ENCODE measurements around the gene TMEM19. TPM values are rescaled to one million over a fixed set of nuclear protein-coding genes. Genes with fewer than 3 reads are reported as not detected.

TMEM19 gene
- total RNA-seq, 1 experiment from 2014 or later: 29.6 TPM

- intact Hi-C loops (cut with micrococcal nuclease; ENCODE audit: unreplicated experiment): loop anchor here (10.0 kb wide), 1 partner anchor 528 kb away; no protein-coding TSS in a partner anchor
- Mint-ChIP-seq H3K9me3 (ENCODE audit: low read depth, unreplicated experiment) (no peaks in the 10 kb centered on the region), H3K4me3 (ENCODE audit: low read depth, unreplicated experiment) (no peak overlapping the region), H3K27ac (ENCODE audit: unreplicated experiment) (no peak overlapping the region), H3K36me3 (ENCODE audit: insufficient read depth, unreplicated experiment) (no peaks in the 10 kb centered on the region), H3K27me3 (ENCODE audit: unreplicated experiment) (no peaks in the 10 kb centered on the region), H3K4me1 (ENCODE audit: low read depth, unreplicated experiment) (no peaks in the 10 kb centered on the region)
- TF ChIP-seq CTCF (IDR thresholded peaks at IDR 0.05; ENCODE audit: unreplicated experiment): no peak
- CTCF ChIA-PET: no interaction called here
- DNase-seq: no peak
- no TSS peak for BruUV-seq (replicated peaks)
These were observed 57.1 kb downstream of the TMEM19 start for GRCh38 chr12:71742998-71743397.

GRCh38 chr12:71744522-71745300, 58.8 kb downstream of the TMEM19 start:
- BruUV-seq (replicated peaks): no TSS peak
- no peak overlapping the region for H3K4me3 Mint-ChIP-seq (ENCODE audit: low read depth, unreplicated experiment)
- CTCF ChIA-PET: interaction anchor here (0.7 to 1.2 kb wide), 2 partner anchors 58 to 201 kb away, joined by 3 read pairs; partner anchors contain the start of gene TMEM19
- no peaks in the 10 kb centered on the region for H3K9me3 Mint-ChIP-seq (ENCODE audit: low read depth, unreplicated experiment)
- no peak overlapping the region for H3K27ac Mint-ChIP-seq (ENCODE audit: unreplicated experiment)
- H3K27me3 Mint-ChIP-seq (ENCODE audit: unreplicated experiment): peaks cover 14% of the 10 kb centered on the region
- TF ChIP-seq CTCF (IDR thresholded peaks at IDR 0.05; ENCODE audit: unreplicated experiment): no peak
- no peak for DNase-seq
- no peaks in the 10 kb centered on the region for H3K36me3 Mint-ChIP-seq (ENCODE audit: insufficient read depth, unreplicated experiment)
- intact Hi-C loops (cut with micrococcal nuclease; ENCODE audit: unreplicated experiment): loop anchor here (10.0 kb wide), 1 partner anchor 530 kb away; no protein-coding TSS in a partner anchor
- H3K4me1 Mint-ChIP-seq (ENCODE audit: low read depth, unreplicated experiment): no peaks in the 10 kb centered on the region

- peak; percentile 72 for TF ChIP-seq CTCF (IDR thresholded peaks at IDR 0.05; ENCODE audit: unreplicated experiment)
- Mint-ChIP-seq H3K36me3 (ENCODE audit: insufficient read depth, unreplicated experiment) (no peaks in the 10 kb centered on the region), H3K4me3 (ENCODE audit: low read depth, unreplicated experiment) (no peak overlapping the region), H3K27ac (ENCODE audit: unreplicated experiment) (no peak overlapping the region), H3K9me3 (ENCODE audit: low read depth, unreplicated experiment) (no peaks in the 10 kb centered on the region), H3K27me3 (ENCODE audit: unreplicated experiment) (peaks cover 38% of the 10 kb centered on the region), H3K4me1 (ENCODE audit: low read depth, unreplicated experiment) (no peaks in the 10 kb centered on the region)
- no TSS peak for BruUV-seq (replicated peaks)
- intact Hi-C loops (cut with micrococcal nuclease; ENCODE audit: unreplicated experiment): loop anchor here (1.0 to 10.0 kb wide), 5 partner anchors 61 to 532 kb away; partner anchors contain the start of genes THAP2 and TMEM19
- CTCF ChIA-PET: interaction anchor here (0.5 to 2.9 kb wide), 18 partner anchors 15 to 732 kb away, joined by 3 to 42 read pairs (median 4); partner anchors contain the start of genes THAP2, TMEM19 and ZFC3H1
- peak; percentile 61 for DNase-seq
These were observed 61.2 kb downstream of the TMEM19 start for GRCh38 chr12:71746974-71747611.

GRCh38 chr12:71748081-71748850, 62.4 kb downstream of the TMEM19 start:
- no peak overlapping the region for H3K4me3 Mint-ChIP-seq (ENCODE audit: low read depth, unreplicated experiment)
- DNase-seq: no peak
- H3K27ac Mint-ChIP-seq (ENCODE audit: unreplicated experiment): no peak overlapping the region
- no TSS peak for BruUV-seq (replicated peaks)
- no peaks in the 10 kb centered on the region for H3K36me3 Mint-ChIP-seq (ENCODE audit: insufficient read depth, unreplicated experiment)
- no peak for TF ChIP-seq CTCF (IDR thresholded peaks at IDR 0.05; ENCODE audit: unreplicated experiment)
- CTCF ChIA-PET: interaction anchor here (1.6 to 2.9 kb wide), 3 partner anchors 62 to 112 kb away, joined by 26 to 42 read pairs (median 27); partner anchors contain the start of genes THAP2, TMEM19 and ZFC3H1
- no peaks in the 10 kb centered on the region for H3K4me1 Mint-ChIP-seq (ENCODE audit: low read depth, unreplicated experiment)
- no peaks in the 10 kb centered on the region for H3K9me3 Mint-ChIP-seq (ENCODE audit: low read depth, unreplicated experiment)
- peaks cover 47% of the 10 kb centered on the region for H3K27me3 Mint-ChIP-seq (ENCODE audit: unreplicated experiment)
- intact Hi-C loops (cut with micrococcal nuclease; ENCODE audit: unreplicated experiment): loop anchor here (10.0 kb wide), 1 partner anchor 533 kb away; no protein-coding TSS in a partner anchor

Data from Calu3 (cell line).